ENCODE measurements around the gene CSNK2B. TPM values are rescaled to one million over a fixed set of nuclear protein-coding genes. Genes with fewer than 3 reads are reported as not detected.

The CSNK2B gene
- total and polyA plus RNA-seq, 10 of the 15 experiments (the other 5 are each of a cell fraction or from before 2014, with no cell fraction given), result 56.3 to 405 (median 286) TPM

DNA sequence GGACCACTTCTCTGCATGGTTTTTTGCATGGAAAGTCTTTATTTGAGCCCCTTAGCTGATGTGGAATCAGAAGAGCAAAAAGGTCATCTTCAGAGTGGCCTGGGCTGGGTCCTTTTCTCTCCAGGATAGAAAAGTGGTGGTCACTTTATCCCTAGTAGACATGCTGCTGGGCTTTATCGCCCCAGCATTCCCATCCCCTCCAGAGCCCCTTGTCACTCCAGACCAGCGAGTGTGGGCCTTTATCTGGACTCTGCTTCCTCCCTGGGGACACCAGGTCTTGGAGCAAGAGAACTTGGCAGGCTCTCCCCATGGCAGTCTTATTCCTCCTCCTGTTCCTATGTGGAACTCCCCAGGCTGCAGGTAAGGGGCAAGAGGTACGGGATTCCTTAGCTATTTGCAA lies 40.7 kb downstream of the CSNK2B start, which contains the start of gene LY6G6F (continued):
- TF ChIP-seq, protein P1, sequence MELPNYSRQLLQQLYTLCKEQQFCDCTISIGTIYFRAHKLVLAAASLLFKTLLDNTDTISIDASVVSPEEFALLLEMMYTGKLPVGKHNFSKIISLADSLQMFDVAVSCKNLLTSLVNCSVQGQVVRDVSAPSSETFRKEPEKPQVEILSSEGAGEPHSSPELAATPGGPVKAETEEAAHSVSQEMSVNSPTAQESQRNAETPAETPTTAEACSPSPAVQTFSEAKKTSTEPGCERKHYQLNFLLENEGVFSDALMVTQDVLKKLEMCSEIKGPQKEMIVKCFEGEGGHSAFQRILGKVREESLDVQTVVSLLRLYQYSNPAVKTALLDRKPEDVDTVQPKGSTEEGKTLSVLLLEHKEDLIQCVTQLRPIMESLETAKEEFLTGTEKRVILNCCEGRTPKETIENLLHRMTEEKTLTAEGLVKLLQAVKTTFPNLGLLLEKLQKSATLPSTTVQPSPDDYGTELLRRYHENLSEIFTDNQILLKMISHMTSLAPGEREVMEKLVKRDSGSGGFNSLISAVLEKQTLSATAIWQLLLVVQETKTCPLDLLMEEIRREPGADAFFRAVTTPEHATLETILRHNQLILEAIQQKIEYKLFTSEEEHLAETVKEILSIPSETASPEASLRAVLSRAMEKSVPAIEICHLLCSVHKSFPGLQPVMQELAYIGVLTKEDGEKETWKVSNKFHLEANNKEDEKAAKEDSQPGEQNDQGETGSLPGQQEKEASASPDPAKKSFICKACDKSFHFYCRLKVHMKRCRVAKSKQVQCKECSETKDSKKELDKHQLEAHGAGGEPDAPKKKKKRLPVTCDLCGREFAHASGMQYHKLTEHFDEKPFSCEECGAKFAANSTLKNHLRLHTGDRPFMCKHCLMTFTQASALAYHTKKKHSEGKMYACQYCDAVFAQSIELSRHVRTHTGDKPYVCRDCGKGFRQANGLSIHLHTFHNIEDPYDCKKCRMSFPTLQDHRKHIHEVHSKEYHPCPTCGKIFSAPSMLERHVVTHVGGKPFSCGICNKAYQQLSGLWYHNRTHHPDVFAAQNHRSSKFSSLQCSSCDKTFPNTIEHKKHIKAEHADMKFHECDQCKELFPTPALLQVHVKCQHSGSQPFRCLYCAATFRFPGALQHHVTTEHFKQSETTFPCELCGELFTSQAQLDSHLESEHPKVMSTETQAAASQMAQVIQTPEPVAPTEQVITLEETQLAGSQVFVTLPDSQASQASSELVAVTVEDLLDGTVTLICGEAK (IDR thresholded peaks at IDR 0.05; ENCODE audit: borderline replicate concordance), result no peak
- TF ChIP-seq, protein P2, sequence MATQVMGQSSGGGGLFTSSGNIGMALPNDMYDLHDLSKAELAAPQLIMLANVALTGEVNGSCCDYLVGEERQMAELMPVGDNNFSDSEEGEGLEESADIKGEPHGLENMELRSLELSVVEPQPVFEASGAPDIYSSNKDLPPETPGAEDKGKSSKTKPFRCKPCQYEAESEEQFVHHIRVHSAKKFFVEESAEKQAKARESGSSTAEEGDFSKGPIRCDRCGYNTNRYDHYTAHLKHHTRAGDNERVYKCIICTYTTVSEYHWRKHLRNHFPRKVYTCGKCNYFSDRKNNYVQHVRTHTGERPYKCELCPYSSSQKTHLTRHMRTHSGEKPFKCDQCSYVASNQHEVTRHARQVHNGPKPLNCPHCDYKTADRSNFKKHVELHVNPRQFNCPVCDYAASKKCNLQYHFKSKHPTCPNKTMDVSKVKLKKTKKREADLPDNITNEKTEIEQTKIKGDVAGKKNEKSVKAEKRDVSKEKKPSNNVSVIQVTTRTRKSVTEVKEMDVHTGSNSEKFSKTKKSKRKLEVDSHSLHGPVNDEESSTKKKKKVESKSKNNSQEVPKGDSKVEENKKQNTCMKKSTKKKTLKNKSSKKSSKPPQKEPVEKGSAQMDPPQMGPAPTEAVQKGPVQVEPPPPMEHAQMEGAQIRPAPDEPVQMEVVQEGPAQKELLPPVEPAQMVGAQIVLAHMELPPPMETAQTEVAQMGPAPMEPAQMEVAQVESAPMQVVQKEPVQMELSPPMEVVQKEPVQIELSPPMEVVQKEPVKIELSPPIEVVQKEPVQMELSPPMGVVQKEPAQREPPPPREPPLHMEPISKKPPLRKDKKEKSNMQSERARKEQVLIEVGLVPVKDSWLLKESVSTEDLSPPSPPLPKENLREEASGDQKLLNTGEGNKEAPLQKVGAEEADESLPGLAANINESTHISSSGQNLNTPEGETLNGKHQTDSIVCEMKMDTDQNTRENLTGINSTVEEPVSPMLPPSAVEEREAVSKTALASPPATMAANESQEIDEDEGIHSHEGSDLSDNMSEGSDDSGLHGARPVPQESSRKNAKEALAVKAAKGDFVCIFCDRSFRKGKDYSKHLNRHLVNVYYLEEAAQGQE (IDR thresholded peaks at IDR 0.05; ENCODE audit: low read depth, low read length), result no peak
- no peak for TF ChIP-seq JUND (IDR thresholded peaks at IDR 0.05; ENCODE audit: low read depth, low read length)
- TF ChIP-seq SIN3A (IDR thresholded peaks at IDR 0.05; ENCODE audit: low read depth, low read length), result no peak
- TF ChIP-seq JUNB (IDR thresholded peaks at IDR 0.05), result no peak
- TF ChIP-seq EZH2 (IDR thresholded peaks at IDR 0.05; ENCODE audit: borderline replicate concordance, control insufficient read depth, low read depth, low read length), result no peak
- no peak for TF ChIP-seq KDM1A (IDR thresholded peaks at IDR 0.05; ENCODE audit: borderline replicate concordance)
- TF ChIP-seq, protein P3, sequence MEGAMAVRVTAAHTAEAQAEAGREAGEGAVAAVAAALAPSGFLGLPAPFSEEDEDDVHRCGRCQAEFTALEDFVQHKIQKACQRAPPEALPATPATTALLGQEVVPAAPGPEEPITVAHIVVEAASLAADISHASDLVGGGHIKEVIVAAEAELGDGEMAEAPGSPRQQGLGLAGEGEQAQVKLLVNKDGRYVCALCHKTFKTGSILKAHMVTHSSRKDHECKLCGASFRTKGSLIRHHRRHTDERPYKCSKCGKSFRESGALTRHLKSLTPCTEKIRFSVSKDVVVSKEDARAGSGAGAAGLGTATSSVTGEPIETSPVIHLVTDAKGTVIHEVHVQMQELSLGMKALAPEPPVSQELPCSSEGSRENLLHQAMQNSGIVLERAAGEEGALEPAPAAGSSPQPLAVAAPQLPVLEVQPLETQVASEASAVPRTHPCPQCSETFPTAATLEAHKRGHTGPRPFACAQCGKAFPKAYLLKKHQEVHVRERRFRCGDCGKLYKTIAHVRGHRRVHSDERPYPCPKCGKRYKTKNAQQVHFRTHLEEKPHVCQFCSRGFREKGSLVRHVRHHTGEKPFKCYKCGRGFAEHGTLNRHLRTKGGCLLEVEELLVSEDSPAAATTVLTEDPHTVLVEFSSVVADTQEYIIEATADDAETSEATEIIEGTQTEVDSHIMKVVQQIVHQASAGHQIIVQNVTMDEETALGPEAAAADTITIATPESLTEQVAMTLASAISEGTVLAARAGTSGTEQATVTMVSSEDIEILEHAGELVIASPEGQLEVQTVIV (IDR thresholded peaks at IDR 0.05; ENCODE audit: borderline replicate concordance, partially characterized antibody), result no peak
